K562 (cell line): Measurements from ENCODE around the gene SUFU.

Experiments
- CHD4 ChIP-seq: fragments of 200-600 bp; sonication (generic); IDR thresholded peaks from 3 replicates; pipeline ENCODE4 v1.6.1; 2012; ENCODE audit warnings: low read depth, mild to moderate bottlenecking, mixed read lengths, low read length, inconsistent platforms; ENCODE audit not compliant: insufficient read depth, insufficient replicate concordance, poor library complexity, severe bottlenecking
- CTCF ChIP-seq, 3 experiments: IDR thresholded peaks in 2 of 3; conservative IDR thresholded peaks in 1 of 3; 2 replicates each; pipeline ENCODE4 v1.5.1; 2011 to 2012; ENCODE audit warnings: low read length in 3 of 3, mild to moderate bottlenecking in 3 of 3, control low read depth in 2 of 3, improper control_type of control experiment in 1 of 3, inconsistent platforms in 1 of 3, low read depth in 1 of 3, mixed read lengths in 1 of 3, moderate library complexity in 1 of 3; ENCODE audit not compliant: insufficient read depth in 2 of 3
- ETS1 ChIP-seq: conservative IDR thresholded peaks from 2 replicates; pipeline ENCODE4 v1.6.1; 2011; ENCODE audit warnings: low read depth, mild to moderate bottlenecking, low read length; ENCODE audit not compliant: control insufficient read depth
- KDM1A ChIP-seq, 2 experiments: fragments of 450-650 bp; IDR thresholded peaks; 2 replicates each; pipeline ENCODE4 v1.6.1; 2016; ENCODE audit warnings: mild to moderate bottlenecking in 2 of 2
- RAD21 ChIP-seq, 2 experiments: fragments of 250-450 bp in 1 of 2; fragments of 450-650 bp in 1 of 2; sonication (Bioruptor Pico) in 1 of 2; formaldehyde crosslinking in 1 of 2; IDR thresholded peaks in 1 of 2; conservative IDR thresholded peaks in 1 of 2; 2 replicates each; pipeline versions ENCODE4 v1.4.0 to v1.8.0; 2020 to 2022; ENCODE audit warnings: mild to moderate bottlenecking in 2 of 2, moderate library complexity in 1 of 2
- RFX1 ChIP-seq: fragments of 450-650 bp; IDR thresholded peaks from 2 replicates; pipeline ENCODE4 v1.6.1; 2016; ENCODE audit warnings: mild to moderate bottlenecking, moderate library complexity
- SIN3A ChIP-seq, 2 experiments: fragments of 150-350 bp in 1 of 2; IDR thresholded peaks; 2 replicates each; pipeline ENCODE4 v1.6.1; 2011 to 2016; ENCODE audit warnings: borderline replicate concordance in 2 of 2, low read depth in 2 of 2, low read length in 2 of 2, mild to moderate bottlenecking in 2 of 2, moderate library complexity in 2 of 2; ENCODE audit not compliant: control insufficient read depth in 1 of 2
- USF2 ChIP-seq: sonication (generic); formaldehyde crosslinking; IDR thresholded peaks from 2 replicates; pipeline ENCODE4 v1.5.0; 2020; ENCODE audit warnings: missing genetic modification reagents
- ZNF124 ChIP-seq: sonication (generic); formaldehyde crosslinking; IDR thresholded peaks from 2 replicates; pipeline ENCODE4 v1.8.1; 2022; ENCODE audit warnings: missing genetic modification reagents
- TF ChIP-seq, protein P1 (sequence below): sonication (generic); formaldehyde crosslinking; IDR thresholded peaks from 2 replicates; pipeline ENCODE4 v1.9.0; 2022; ENCODE audit warnings: mild to moderate bottlenecking, missing genetic modification reagents
- TF ChIP-seq, protein P2 (sequence below): sonication (generic); formaldehyde crosslinking; IDR thresholded peaks from 2 replicates; pipeline ENCODE4 v1.8.1; 2022; ENCODE audit warnings: missing genetic modification reagents

- no peak for TF ChIP-seq ETS1
- TF ChIP-seq, protein P1, sequence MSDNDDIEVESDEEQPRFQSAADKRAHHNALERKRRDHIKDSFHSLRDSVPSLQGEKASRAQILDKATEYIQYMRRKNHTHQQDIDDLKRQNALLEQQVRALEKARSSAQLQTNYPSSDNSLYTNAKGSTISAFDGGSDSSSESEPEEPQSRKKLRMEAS, result no peak
- no peak for TF ChIP-seq RAD21 (CRISPR knock-in tag; conservative IDR thresholded peaks at IDR 0.05 in 1 of 2, IDR thresholded peaks at IDR 0.05 in 1 of 2)
- TF ChIP-seq CTCF (IDR thresholded peaks at IDR 0.05 in 2 of 3, conservative IDR thresholded peaks at IDR 0.05 in 1 of 3; ENCODE audit: insufficient read depth in 2 of 3, low read depth in 1 of 3, low read length in 3 of 3), result no peak
- no peak for TF ChIP-seq USF2 (CRISPR knock-in tag)
- no peak for TF ChIP-seq CHD4
- TF ChIP-seq, protein P2, sequence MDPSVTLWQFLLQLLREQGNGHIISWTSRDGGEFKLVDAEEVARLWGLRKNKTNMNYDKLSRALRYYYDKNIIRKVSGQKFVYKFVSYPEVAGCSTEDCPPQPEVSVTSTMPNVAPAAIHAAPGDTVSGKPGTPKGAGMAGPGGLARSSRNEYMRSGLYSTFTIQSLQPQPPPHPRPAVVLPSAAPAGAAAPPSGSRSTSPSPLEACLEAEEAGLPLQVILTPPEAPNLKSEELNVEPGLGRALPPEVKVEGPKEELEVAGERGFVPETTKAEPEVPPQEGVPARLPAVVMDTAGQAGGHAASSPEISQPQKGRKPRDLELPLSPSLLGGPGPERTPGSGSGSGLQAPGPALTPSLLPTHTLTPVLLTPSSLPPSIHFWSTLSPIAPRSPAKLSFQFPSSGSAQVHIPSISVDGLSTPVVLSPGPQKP (CRISPR knock-in tag), result no peak
- TF ChIP-seq SIN3A (IDR thresholded peaks at IDR 0.05; ENCODE audit: borderline replicate concordance in 2 of 2, control insufficient read depth in 1 of 2, low read depth in 2 of 2, low read length in 2 of 2), result no peak
- TF ChIP-seq RFX1, result no peak
- no peak for TF ChIP-seq KDM1A (IDR thresholded peaks at IDR 0.05)
- TF ChIP-seq ZNF124 (CRISPR knock-in tag), result no peak
Observed at GRCh38 chr10:102648889-102649796, 145.4 kb downstream of the SUFU start.
